Hair follicular keratinocyte (primary cell): Measurements from ENCODE around the gene TYK2. TPM values are rescaled to one million over a fixed set of nuclear protein-coding genes. Genes with fewer than 3 reads are reported as not detected.

Experiments used
- total RNA-seq: library from RNA; depleted of rRNA; stranded (reverse); fragments of >200 nt; gene quantifications from 2 replicates; pipeline ENCODE4 v1.2.3, GENCODE V29; 2015

The TYK2 gene
- total RNA-seq = 63.7 and 74.0 TPM in 2 replicates

DNA sequence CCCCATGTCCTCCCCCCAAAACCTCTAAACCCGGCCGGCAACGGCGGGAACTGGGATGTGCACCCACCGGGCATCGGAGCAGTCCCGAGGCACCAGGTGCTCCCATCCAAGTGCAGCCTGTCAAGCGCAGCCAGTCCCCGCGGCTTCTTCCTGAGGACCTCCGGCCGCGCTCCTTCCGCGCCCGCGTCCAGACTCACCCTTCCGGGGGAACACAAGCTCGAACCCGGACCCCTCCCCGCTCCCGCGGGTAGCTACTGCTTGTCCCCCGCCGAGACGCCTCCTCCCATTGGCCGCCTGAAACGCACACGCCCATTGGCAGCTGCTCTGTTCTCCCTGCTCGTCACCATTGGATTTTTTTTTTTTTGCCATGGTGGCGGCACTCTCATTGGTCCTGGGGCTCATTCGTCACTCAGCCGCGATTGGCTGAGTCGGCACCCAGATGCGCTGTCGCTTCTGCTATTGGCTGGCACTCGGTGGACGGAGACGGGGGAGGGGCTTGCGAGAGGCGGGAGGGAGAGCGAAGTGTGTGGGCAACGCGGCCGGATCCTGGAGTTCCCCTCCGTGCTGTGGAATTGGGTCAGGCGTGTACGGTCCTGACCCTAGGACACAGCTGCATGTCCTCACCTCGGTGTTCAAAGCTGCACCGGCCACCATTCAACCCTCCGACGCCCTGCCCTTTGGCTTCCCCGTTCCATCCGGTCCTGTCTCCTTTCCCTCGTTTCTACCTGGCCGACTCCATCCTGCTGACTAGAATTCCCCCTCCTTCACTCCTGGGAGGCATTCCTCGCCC is at the start of gene TYK2:
TYK2 (minus strand) TSS at position 260 of the 790 bp plus-strand sequence. CDS start 2,166 bp downstream, outside the sequence.

DNA sequence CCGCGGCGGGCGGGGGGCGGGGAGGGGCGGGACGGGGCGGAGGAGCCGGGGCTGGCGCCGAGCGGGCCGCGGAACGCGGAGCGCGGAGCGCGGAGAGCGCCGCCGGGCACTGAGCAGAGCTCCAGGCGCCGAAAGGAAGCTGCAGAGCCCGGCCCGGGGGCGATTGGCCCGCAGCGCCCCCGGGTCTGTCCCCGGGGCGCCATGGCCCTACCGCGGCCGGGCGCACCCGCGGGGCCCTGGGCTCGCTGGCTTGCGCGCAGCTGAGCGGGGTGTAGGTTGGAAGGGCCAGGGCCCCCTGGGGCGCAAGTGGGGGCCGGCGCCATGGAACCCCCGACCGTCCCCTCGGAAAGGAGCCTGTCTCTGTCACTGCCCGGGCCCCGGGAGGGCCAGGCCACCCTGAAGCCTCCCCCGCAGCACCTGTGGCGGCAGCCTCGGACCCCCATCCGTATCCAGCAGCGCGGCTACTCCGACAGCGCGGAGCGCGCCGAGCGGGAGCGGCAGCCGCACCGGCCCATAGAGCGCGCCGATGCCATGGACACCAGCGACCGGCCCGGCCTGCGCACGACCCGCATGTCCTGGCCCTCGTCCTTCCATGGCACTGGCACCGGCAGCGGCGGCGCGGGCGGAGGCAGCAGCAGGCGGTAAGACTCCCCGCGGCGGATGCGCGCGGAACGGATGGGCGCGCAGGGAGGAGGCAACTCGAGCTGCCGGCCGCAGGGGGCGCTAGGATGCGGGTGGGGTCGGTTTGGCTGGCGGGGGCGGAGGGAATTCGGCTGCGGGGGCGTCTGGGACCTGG is 40.3 kb upstream of the TYK2 start, which contains the start of gene PDE4A:
PDE4A (plus strand) TSS at position 95 of the 796 bp plus-strand sequence; CDS start at position 322, 227 bp downstream.

DNA sequence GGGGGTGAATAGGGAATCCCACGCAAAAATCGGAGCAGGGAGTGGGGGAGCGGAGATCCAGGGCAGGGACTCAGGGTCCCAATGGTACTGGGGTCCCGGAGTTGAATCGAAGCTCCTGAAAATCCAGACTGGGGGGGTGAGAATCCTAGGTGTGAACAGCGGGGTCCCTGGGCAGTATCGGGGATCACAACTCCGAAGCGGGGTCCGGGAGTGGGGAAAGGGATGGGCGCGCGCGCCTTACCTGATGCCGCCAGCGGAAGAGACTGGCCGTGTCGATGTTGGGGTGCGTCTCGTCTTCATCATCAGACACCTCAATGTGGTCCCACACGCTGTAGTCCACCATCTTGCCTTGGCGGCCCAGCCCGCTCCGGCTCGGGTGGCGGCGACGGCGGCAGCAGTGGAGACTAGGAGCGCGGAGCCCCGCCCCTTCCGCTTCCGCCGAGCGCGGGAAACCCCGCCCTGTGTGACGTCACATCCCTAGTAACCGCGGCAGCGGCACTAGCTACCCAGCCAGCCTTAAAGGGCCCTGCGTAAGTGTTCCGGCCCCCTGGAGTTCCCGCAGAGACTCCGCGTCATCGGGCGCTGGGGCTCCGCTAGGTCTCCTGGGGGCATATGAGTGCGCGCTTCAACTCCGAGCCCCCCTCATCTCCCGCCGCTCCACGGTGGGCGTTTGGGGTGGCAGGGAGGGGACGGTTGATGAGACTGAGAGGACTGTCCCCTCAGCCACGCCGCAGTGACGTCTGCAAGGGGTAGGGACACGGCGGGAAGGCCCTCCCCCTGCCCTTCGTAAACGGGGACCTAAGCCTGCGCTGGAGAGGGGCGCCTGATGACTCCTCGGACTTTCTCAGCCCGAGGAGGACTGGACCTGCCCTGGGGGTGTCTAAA is 23.0 kb upstream of the TYK2 start, which contains the start of gene CDC37:
CDC37 (minus strand) TSS at position 406 of the 885 bp plus-strand sequence; CDS start at position 343, 63 bp downstream.

DNA sequence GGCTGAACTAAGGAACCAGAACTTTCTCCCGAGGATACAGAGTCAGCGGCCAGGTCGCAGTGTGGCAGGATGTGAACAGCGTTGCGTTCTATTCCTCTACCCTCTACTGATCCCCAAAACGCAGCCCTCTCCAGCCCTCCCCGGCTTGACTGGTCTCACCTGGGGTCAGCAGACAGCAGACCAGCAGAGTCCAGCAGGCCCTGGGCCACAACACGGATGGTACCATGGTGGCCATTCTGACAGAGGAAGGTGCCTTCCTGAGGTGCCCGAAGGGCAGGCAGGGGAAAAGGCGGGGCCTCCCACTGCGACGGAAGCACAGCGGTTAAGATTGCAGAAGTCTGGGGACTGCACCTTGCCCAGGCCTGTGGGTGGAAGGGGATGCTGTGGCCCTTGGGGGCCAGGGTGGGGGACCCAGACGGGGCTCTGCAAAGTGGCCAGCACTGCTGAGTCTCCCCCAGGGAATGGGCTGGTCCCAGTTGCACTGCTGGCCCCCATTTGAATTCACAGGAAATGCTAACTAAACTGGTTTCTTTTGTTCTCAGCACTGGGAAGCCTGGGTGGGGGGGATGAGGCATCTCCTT is 40.9 kb downstream of the TYK2 start, which contains the start of gene ICAM3:
ICAM3 (minus strand) TSS at position 245 of the 581 bp plus-strand sequence; CDS start at position 235, 10 bp downstream.

DNA sequence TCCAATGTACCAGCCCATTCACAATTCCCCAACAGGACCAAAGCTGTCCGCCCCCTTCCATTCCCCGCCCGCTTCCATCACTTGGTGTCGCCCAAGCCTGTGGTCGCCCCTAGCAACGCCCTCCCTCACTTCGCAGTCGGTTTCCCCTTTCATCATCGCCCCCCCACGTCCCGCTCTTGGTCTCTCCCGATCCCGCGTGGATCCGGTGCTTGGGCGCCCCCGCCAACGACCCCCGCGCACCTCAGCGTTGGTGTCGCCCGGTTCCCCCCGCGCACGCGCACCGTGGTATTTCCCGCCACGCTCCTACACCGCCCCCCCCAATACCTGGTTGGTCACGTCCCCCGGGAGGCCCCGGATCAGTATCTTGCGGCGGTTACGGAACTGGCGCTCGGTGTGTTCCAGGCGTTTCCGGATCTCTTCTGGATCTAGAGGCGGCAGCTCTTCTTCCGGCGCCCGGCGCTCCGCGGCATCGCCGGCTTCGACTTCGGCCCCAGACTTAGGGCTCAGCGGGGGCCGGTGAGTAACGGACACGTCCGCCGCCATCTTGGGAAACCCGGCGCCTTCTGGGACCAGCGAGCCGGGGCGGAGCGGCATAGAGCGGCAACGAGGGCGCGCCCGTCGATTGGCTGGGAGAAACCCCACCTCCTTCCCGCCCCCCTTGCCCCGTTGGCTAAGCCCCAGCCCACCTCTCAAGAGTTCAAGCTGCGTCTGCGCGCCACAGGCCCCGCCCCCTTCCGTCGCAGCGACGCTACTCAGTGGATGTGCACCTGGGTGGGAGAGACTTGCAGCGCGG is 47.2 kb downstream of the TYK2 start, which contains the start of gene RAVER1:
RAVER1 (minus strand) TSS at position 565 of the 793 bp plus-strand sequence; CDS start at position 543, 22 bp downstream.

DNA sequence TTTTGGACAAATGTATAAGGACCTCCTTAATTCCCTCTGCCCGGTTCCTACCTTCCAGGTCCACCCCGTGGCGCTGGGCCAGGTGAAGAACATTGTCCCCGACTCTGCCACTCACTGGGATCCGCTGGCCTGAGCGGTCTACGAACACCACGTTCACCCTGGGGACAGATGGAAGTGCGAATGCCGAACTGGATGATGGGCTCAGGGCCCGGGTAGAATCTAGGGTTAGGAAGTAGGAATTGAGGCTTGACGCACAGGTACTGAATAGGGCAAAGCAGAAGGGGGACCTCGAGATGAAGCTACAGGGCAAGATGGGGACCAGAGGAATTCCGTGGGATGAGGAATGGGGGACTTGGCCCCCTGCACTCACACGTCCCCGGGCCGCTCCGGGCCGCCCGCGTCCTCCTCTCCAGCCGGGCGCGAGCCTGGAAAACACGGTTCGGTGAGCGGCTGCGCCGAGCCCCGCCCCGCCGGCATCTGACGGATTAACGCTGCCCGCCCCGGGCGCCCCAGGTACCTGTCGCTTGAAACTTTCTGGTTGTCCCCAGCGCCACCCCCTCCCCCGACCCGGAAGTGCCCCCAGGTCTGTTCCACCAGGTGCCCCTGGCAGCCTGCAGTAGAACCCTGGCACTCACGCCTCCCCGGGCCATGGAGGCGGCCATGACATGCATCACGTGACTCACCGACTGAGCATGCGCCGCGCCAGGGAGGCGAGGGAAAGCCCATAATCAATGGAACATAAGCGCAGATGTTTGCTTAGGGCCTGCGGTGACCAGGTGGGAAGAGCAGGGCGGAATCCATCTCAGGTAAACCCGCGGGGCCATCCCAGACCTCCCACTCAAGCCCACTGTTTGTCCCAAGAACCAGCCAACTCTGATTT is 64.8 kb downstream of the TYK2 start, which contains the start of gene FDX2:
FDX2 (minus strand) TSS at position 681 of the 880 bp plus-strand sequence; CDS start at position 662, 19 bp downstream.

DNA sequence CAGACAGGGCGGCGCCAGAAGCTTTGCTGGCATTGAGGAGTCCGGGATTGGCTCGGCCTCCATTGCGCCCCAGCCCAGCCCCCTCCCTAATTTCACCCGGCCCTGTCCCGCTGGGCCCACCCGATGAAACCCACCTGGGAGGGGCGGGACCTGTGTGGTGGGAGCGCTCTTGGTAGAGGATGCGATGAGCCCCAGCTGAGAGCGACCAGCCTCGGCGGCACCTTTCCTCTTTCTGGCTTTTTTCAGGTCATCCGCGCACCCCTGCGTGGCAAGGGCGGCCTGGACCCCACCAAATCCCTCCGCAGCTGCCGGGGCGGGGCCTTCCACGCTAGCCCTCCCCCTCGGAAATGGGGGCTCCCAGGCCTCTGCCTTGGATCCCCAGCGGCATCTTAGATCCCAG is 70.9 kb downstream of the TYK2 start, which contains the start of gene ZGLP1:
ZGLP1 (minus strand) TSS at position 393 of the 400 bp plus-strand sequence.

Other genes starting within 250 kb of the TYK2 start
- 57.3 and 126 TPM in 2 replicates for gene DNMT1, start 185.6 kb downstream of the TYK2 start, total RNA-seq
- gene S1PR2, start 149.2 kb downstream of the TYK2 start, total RNA-seq = 4.3 and 6.2 TPM in 2 replicates
- 103 and 166 TPM in 2 replicates for gene MRPL4, start 128.4 kb downstream of the TYK2 start, total RNA-seq
- gene ICAM1, start 109.5 kb downstream of the TYK2 start, total RNA-seq = 7.3 and 17.3 TPM in 2 replicates
- gene ICAM4, start 93.6 kb downstream of the TYK2 start, total RNA-seq = 0.08 and 0.15 TPM in 2 replicates
- gene ICAM5, start 90.6 kb downstream of the TYK2 start, total RNA-seq = 1.0 and 8.8 TPM in 2 replicates
- gene ZGLP1, start 70.8 kb downstream of the TYK2 start, total RNA-seq = 1.5 and 1.6 TPM in 2 replicates
- 21.6 and 34.8 TPM in 2 replicates for gene FDX2, start 64.6 kb downstream of the TYK2 start, total RNA-seq
- 17.8 and 20.3 TPM in 2 replicates for gene RAVER1, start 47.0 kb downstream of the TYK2 start, total RNA-seq
- 1.6 and 5.7 TPM in 2 replicates for gene ICAM3, start 40.9 kb downstream of the TYK2 start, total RNA-seq
- gene CDC37, start 23.0 kb upstream of the TYK2 start, total RNA-seq = 172 and 200 TPM in 2 replicates
- gene PDE4A, start 40.0 kb upstream of the TYK2 start, total RNA-seq = 0.15 and 1.3 TPM in 2 replicates
- gene KEAP1, start 122.8 kb upstream of the TYK2 start, total RNA-seq = 50.0 and 61.7 TPM in 2 replicates
- 22.5 and 27.2 TPM in 2 replicates for gene S1PR5, start 136.9 kb upstream of the TYK2 start, total RNA-seq
- gene ATG4D, start 163.3 kb upstream of the TYK2 start, total RNA-seq = 27.9 and 33.9 TPM in 2 replicates
- 11.6 and 17.7 TPM in 2 replicates for gene KRI1, start 185.4 kb upstream of the TYK2 start, total RNA-seq
- 5.1 and 5.9 TPM in 2 replicates for gene CDKN2D, start 188.4 kb upstream of the TYK2 start, total RNA-seq
- gene AP1M2, start 206.7 kb upstream of the TYK2 start, total RNA-seq = 78.9 and 111 TPM in 2 replicates
- gene SLC44A2, start 245.0 kb upstream of the TYK2 start, total RNA-seq = 18.8 and 43.9 TPM in 2 replicates